ENCODE data around the gene KIF9. TPM values are rescaled to one million over a fixed set of nuclear protein-coding genes. Genes with fewer than 3 reads are reported as not detected.

Gene KIF9
- polyA plus RNA-seq, 1 donor from 2014 or later = 15.6 TPM

- H3K4me2 ChIP-seq (ENCODE audit: low read length) = no peak overlapping the region
- H3K9me3 ChIP-seq (ENCODE audit: low read length) = no peaks in the 10 kb centered on the region
- H3K27me3 ChIP-seq (ENCODE audit: insufficient read depth, low read depth, low read length) = no peaks in the 10 kb centered on the region
- H4K20me1 ChIP-seq (ENCODE audit: insufficient read depth) = no peaks in the 10 kb centered on the region
- H3K9me2 ChIP-seq (ENCODE audit: insufficient read depth, low read length) = no peaks in the 10 kb centered on the region
- H3K79me2 ChIP-seq (replicated peaks; ENCODE audit: insufficient read depth, low read length) = no peaks in the 10 kb centered on the region
- H3K9ac ChIP-seq (ENCODE audit: low read length) = no peak overlapping the region
- H3K36me3 ChIP-seq (ENCODE audit: insufficient read depth, low read length) = no peaks in the 10 kb centered on the region
- H3K27ac ChIP-seq (ENCODE audit: low read length) = no peak overlapping the region
- no peak overlapping the region for H2AFZ ChIP-seq (ENCODE audit: low read depth, low read length)
- no peak for TF ChIP-seq EZH2 (IDR thresholded peaks at IDR 0.05; ENCODE audit: borderline replicate concordance, insufficient read depth, low read length, poor library complexity, severe bottlenecking)
- TF ChIP-seq, protein P1, sequence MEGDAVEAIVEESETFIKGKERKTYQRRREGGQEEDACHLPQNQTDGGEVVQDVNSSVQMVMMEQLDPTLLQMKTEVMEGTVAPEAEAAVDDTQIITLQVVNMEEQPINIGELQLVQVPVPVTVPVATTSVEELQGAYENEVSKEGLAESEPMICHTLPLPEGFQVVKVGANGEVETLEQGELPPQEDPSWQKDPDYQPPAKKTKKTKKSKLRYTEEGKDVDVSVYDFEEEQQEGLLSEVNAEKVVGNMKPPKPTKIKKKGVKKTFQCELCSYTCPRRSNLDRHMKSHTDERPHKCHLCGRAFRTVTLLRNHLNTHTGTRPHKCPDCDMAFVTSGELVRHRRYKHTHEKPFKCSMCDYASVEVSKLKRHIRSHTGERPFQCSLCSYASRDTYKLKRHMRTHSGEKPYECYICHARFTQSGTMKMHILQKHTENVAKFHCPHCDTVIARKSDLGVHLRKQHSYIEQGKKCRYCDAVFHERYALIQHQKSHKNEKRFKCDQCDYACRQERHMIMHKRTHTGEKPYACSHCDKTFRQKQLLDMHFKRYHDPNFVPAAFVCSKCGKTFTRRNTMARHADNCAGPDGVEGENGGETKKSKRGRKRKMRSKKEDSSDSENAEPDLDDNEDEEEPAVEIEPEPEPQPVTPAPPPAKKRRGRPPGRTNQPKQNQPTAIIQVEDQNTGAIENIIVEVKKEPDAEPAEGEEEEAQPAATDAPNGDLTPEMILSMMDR (IDR thresholded peaks at IDR 0.05; ENCODE audit: poor library complexity, severe bottlenecking) = no peak
- no peak for TF ChIP-seq RAD21 (conservative IDR thresholded peaks at IDR 0.05)
- TF ChIP-seq SMC3 (conservative IDR thresholded peaks at IDR 0.05; ENCODE audit: poor library complexity) = no peak
- TF ChIP-seq POLR2AphosphoS5 (IDR thresholded peaks at IDR 0.05) = no peak
- TF ChIP-seq REST (IDR thresholded peaks at IDR 0.05; ENCODE audit: borderline replicate concordance) = no peak
- TF ChIP-seq MXI1 (conservative IDR thresholded peaks at IDR 0.05; ENCODE audit: poor library complexity, severe bottlenecking) = no peak
- no peak for TF ChIP-seq TAF1 (IDR thresholded peaks at IDR 0.05; ENCODE audit: low read depth)
- TF ChIP-seq EP300 (conservative IDR thresholded peaks at IDR 0.05; ENCODE audit: poor library complexity, severe bottlenecking) = no peak
- no peak overlapping the region for H3K4me3 ChIP-seq (ENCODE audit: low read length)
- H3F3A ChIP-seq (ENCODE audit: insufficient read depth, low read length, poor library complexity, severe bottlenecking) = no peaks in the 10 kb centered on the region
Observed at GRCh38 chr3:47323431-47324277, 41.1 kb upstream of the KIF9 start.

DNA sequence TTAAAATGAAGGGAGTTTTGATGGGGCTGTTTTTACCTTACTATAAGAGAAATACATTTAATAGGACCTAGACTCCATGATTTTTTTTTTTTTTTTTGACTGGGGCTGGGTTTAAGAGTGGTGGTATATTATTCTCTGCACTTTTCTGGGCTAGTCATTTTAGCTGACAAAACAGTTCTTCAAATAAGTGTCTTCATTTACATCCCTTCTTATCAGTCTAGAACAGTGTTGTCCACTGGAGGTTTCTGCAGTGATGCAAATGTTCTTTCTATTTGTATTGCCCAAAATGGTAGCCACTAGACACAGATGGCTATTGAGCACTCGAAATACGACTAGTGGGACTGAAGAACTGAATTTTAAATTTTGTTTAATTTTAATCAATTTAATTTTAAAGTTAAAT is 37.4 kb upstream of the KIF9 start:
- Histone ChIP-seq H3K9me3 (ENCODE audit: low read length) (no peaks in the 10 kb centered on the region), H3K36me3 (ENCODE audit: insufficient read depth, low read length) (no peaks in the 10 kb centered on the region), H3K9me2 (ENCODE audit: insufficient read depth, low read length) (no peaks in the 10 kb centered on the region), H4K20me1 (ENCODE audit: insufficient read depth) (no peaks in the 10 kb centered on the region), H2AFZ (ENCODE audit: low read depth, low read length) (no peak overlapping the region), H3K4me3 (ENCODE audit: low read length) (no peak overlapping the region), H3F3A (ENCODE audit: insufficient read depth, low read length, poor library complexity, severe bottlenecking) (no peaks in the 10 kb centered on the region), H3K9ac (ENCODE audit: low read length) (no peak overlapping the region), H3K4me2 (ENCODE audit: low read length) (no peak overlapping the region), H3K27me3 (ENCODE audit: insufficient read depth, low read depth, low read length) (no peaks in the 10 kb centered on the region), H3K27ac (ENCODE audit: low read length) (no peak overlapping the region), H3K79me2 (replicated peaks; ENCODE audit: insufficient read depth, low read length) (no peaks in the 10 kb centered on the region)
- TF ChIP-seq, protein P1 (IDR thresholded peaks at IDR 0.05; ENCODE audit: poor library complexity, severe bottlenecking) = no peak
- TF ChIP-seq SMC3 (conservative IDR thresholded peaks at IDR 0.05; ENCODE audit: poor library complexity) (no peak), RAD21 (conservative IDR thresholded peaks at IDR 0.05) (no peak), EZH2 (IDR thresholded peaks at IDR 0.05; ENCODE audit: borderline replicate concordance, insufficient read depth, low read length, poor library complexity, severe bottlenecking) (no peak), TAF1 (IDR thresholded peaks at IDR 0.05; ENCODE audit: low read depth) (no peak), MXI1 (conservative IDR thresholded peaks at IDR 0.05; ENCODE audit: poor library complexity, severe bottlenecking) (no peak), EP300 (conservative IDR thresholded peaks at IDR 0.05; ENCODE audit: poor library complexity, severe bottlenecking) (no peak), REST (IDR thresholded peaks at IDR 0.05; ENCODE audit: borderline replicate concordance) (no peak), POLR2AphosphoS5 (IDR thresholded peaks at IDR 0.05) (no peak)
